ENCODE measurements around the gene SLC34A3.
A peak's percentile ranks its signal among the peaks of the same experiment; 100 is the strongest.
"Not testable (repeated sequence)": the region's sequence is repeated elsewhere in the genome, so short reads cannot be mapped to it uniquely, and the experiment has no call there.

SLC34A3 gene

DNA sequence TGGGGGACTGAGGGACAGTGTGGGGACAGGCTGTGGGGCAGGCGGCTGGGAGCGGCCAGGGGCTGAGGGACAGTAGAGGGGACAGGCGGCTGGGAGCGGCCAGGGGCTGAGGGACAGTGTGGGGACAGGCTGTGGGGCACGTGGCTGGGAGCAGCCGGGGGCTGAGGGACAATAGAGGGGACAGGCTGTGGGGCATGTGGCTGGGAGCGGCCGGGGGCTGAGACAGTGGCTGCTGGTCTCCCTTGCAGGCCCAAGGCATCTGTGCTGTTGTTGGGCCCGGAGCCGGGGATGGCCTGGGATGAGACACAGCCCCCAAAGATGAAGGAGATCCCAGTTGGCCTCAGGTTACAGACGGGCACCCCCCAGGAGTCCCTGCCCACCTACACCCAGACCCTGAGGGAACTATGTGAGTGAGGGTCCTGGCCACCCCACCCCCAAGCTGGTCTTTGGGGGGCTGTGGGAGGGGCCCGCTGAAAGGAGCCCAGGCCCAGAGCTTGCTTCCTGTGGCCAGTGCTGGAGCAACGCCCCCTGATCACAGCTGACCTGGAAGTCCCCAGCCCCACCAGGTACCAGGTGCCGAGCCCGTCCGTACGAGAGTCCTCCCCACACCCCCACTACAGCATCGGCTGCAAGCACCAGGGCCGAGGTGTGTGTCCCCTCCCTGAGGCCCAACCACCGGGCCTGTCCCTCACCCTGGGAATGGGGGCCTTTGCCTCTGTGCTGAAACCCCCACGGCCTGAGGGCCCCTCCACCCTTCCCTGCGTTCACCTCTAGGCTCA, 21.0 kb downstream of the SLC34A3 start:
- Histone ChIP-seq H3K4me3 (no peak overlapping the region), H3K36me3 (replicated peaks) (peaks cover 12% of the 10 kb centered on the region), H3K4me1 (peaks cover 7% of the 10 kb centered on the region), H3K27me3 (ENCODE audit: low read depth) (no peaks in the 10 kb centered on the region), H3K9me3 (no peaks in the 10 kb centered on the region)
- in situ Hi-C loops (cut with MboI; ENCODE audit: low sequenced_read_pairs), result no loop called here
- DNase-seq (ENCODE audit: low spot score in 2 of 2), result no peak

DNA sequence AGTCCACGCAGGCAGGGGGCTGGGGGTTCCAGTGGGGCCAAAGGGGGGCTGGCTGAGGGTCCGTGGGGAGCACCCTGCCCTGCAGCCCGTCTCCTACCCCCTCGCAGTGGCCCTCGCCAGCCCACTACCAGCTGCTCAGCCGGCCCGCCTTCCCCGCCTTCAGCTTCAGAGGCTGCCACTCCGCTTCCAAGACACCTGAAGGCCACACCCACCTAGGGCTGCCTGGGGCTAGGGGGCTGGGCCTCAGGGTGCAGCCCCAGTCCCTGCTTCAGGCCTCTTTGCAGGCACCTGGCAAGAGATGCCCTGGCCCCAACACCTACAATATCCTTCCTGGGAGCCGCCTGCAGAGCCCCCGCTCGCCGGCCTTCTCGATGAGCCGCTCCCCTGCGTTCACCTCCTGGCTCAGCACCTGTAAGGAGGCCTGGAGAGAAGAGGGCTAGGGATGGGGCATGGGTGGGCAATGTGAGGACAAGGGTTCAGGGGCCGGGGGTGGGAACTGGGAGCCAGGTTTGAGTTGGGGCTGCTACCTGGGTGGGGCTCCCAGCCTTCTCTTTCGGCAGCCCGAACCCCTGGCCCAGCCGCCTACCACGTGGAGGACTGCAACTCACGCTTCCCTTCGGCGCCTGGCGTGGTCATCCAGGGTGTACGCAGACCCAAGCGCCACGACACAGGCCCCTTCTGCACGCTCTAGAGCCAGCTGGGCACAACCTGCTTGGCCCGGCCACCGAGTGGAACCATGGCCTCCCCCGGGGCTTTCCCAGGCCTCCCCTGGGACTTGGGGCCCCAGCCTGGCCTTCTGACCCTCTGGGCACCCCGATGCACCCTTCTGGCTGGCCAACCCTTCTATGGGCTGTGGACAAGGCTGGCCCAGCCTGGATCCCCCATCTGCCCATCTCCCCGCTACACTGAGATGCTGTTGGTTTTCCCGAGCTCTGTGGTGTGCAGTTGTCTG, 22.1 kb downstream of the SLC34A3 start:
- H3K9me3 ChIP-seq, result no peaks in the 10 kb centered on the region
- in situ Hi-C loops (cut with MboI; ENCODE audit: low sequenced_read_pairs), result no loop called here
- no peaks in the 10 kb centered on the region for H3K27me3 ChIP-seq (ENCODE audit: low read depth)
- H3K36me3 ChIP-seq (replicated peaks), result peaks cover 17% of the 10 kb centered on the region
- DNase-seq (ENCODE audit: low spot score in 2 of 2), result peak in 1 of 2 experiments; percentile 52
- H3K4me1 ChIP-seq, result peaks cover 7% of the 10 kb centered on the region
- H3K4me3 ChIP-seq, result no peak overlapping the region

DNA sequence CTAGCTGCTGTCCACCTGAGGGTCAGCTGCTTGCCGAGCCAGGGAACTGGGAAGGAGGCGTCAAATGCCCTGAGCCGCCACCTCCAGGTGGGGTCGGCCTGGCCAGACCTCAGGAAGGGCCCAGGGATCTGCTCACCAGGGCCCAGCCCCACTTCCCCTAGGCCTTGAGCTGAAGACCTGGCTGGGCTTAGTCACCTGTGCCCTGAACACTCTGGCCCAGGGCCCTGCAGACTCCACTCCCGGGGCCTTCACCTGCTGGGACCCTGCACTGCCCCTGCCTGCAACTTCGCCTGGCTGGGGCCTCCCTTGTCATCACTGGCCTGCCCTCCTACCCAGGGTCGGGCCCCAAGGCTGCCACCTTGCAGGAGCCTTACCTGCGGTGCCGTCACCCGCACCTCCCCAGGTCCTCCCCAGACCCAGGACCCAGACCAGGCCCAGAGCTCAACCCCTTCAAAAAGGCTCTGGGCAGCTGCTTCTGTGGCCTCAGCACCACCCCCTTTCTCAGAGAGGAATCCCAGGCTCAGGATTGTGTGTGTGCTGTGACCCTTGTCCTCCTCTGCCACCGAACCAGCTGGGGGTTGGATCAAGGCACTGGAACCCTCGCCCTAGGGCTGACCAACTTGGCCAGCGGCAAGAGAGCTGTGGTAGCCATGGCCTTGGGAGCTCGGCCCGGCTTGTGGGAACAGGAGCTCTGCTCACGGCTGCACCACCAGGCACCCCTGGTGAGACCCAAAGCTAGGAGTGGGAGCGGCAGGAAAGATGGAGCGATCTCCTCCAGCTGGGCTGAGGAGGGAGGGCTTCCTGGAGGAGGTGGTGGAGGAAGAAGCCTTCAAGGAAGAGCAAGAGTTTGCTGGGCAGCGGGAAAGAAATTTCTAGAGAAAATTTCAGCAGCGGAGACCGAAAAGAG, 23.3 kb downstream of the SLC34A3 start:
- in situ Hi-C loops (cut with MboI; ENCODE audit: low sequenced_read_pairs), result no loop called here

DNA sequence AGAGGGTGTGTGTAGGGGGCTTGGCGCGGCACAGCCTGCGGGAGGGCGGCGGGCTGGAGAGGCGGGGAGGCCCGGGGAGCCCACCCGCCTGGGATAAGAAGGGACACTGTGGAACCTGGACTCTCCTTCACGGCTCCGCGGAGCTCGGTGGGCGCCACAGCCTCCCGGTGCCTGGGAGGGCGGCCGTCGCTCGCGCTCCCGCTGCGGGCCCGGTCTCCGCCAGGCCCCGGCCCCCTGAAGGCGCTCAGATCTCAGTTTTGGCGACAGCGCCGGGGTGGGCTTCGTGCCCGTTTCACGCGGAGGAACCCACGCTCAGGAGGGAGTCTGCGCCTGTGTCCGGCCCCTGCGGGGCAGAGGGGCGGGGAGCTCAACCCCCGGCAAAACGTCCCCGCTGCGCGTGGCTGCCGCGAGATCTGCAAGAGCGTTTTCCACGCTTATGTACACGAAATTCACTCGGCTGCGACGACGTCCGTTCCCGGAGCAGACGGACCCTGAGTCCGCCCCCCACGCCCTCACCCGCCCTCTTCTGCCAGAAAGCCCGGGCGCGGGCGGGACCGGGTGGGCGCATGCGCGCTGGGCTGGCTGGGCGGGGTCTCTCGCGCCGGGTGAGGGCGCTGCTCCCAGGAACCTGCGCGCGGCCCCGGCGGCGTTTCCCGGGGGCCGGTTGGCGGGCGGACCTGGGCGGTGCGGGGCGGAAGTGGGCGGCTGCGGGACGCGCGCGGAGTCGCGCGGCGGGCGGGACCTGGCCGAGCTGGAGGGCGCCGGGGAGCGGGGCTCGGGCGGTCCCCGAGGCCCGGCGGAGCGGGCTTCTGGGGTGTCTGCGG, 24.1 kb downstream of the SLC34A3 start, which contains the start of gene NELFB:
Gene NELFB (plus strand): TSS at position 704 of the 824 bp plus-strand sequence.
- peak within 1 kb of the TSS; percentile 91 for H3K4me3 ChIP-seq
- H3K4me1 ChIP-seq, result peaks cover 7% of the 10 kb centered on the region
- H3K36me3 ChIP-seq (replicated peaks), result peaks cover 26% of the 10 kb centered on the region
- no peaks in the 10 kb centered on the region for H3K27me3 ChIP-seq (ENCODE audit: low read depth)
- in situ Hi-C loops (cut with MboI; ENCODE audit: low sequenced_read_pairs), result no loop called here
- DNase-seq (ENCODE audit: low spot score in 2 of 2), result peak; percentile 85 to 97
- H3K9me3 ChIP-seq, result no peaks in the 10 kb centered on the region

More for the DNA sequence above, 23.3 kb downstream of the SLC34A3 start:
- no peak for DNase-seq (ENCODE audit: low spot score in 2 of 2)
- no peaks in the 10 kb centered on the region for H3K9me3 ChIP-seq
- peak overlapping the region; percentile 66 for H3K4me3 ChIP-seq
- H3K36me3 ChIP-seq (replicated peaks), result peaks cover 23% of the 10 kb centered on the region
- peaks cover 7% of the 10 kb centered on the region for H3K4me1 ChIP-seq
- H3K27me3 ChIP-seq (ENCODE audit: low read depth), result no peaks in the 10 kb centered on the region

DNA sequence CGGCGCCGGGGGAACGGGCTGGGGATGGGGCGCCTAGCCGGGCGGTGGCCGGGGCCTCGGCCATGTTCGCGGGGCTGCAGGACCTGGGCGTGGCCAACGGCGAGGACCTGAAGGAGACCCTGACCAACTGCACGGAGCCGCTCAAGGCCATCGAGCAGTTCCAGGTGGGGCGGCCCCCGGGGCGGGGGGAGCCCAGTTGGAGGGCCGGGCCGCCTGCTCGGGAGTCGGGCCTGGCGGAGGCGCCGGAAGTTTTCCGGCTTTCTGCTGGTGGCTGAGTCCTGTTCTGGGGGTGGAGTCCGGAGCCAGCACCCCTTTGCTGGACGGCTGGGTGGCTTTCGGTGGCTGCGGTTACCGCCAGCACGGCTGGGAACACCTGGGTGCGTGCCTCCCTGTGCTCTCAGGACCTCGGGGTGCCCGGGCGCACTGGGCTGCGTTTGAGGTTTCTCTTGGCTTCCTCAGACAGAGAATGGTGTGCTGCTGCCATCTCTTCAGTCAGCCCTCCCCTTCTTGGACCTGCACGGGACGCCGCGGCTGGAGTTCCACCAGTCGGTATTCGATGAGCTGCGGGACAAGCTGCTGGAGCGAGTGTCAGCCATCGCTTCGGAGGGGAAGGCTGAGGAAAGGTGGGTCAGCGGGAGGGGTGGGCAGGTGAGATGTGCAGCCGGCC, 24.9 kb downstream of the SLC34A3 start:
- Histone ChIP-seq H3K27me3 (ENCODE audit: low read depth) (no peaks in the 10 kb centered on the region), H3K4me3 (peak overlapping the region; percentile 91), H3K36me3 (replicated peaks) (peaks cover 27% of the 10 kb centered on the region), H3K9me3 (no peaks in the 10 kb centered on the region), H3K4me1 (peaks cover 7% of the 10 kb centered on the region)
- in situ Hi-C loops (cut with MboI; ENCODE audit: low sequenced_read_pairs), result no loop called here
- DNase-seq (ENCODE audit: low spot score in 2 of 2), result no peak

GRCh38 chr9:137256362-137256761, 25.7 kb downstream of the SLC34A3 start:
- Histone ChIP-seq H3K4me1 (peaks cover 7% of the 10 kb centered on the region), H3K9me3 (no peaks in the 10 kb centered on the region), H3K36me3 (replicated peaks) (peaks cover 31% of the 10 kb centered on the region), H3K4me3 (peak overlapping the region; percentile 91), H3K27me3 (ENCODE audit: low read depth) (no peaks in the 10 kb centered on the region)
- in situ Hi-C loops (cut with MboI; ENCODE audit: low sequenced_read_pairs), result no loop called here
- DNase-seq (ENCODE audit: low spot score in 2 of 2), result no peak

DNA sequence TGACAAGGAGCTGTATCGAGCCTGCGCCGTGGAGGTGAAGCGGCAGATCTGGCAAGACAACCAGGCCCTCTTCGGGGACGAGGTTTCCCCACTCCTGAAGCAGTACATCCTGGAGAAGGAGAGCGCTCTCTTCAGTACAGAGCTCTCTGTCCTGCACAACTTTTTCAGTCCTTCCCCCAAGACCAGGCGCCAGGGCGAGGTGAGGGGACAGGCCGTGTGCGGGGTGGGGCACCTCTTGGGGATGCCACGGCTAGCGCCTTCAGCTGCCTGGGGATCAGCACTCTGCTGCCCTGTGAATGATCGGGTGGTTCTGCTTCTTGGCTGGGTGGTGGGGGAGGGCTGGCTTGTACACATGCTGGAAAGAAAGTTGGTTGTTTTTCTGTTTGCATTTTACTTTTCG, 26.2 kb downstream of the SLC34A3 start:
- DNase-seq (ENCODE audit: low spot score in 2 of 2), result no peak
- in situ Hi-C loops (cut with MboI; ENCODE audit: low sequenced_read_pairs), result no loop called here
- H3K9me3 ChIP-seq, result no peaks in the 10 kb centered on the region
- H3K36me3 ChIP-seq (replicated peaks), result peaks cover 31% of the 10 kb centered on the region
- H3K4me3 ChIP-seq, result peak overlapping the region; percentile 91
- peaks cover 7% of the 10 kb centered on the region for H3K4me1 ChIP-seq
- no peaks in the 10 kb centered on the region for H3K27me3 ChIP-seq (ENCODE audit: low read depth)

GRCh38 chr9:137262173-137262908, 31.6 kb downstream of the SLC34A3 start:
- H3K27me3 ChIP-seq (ENCODE audit: low read depth); in situ Hi-C loops (cut with MboI; ENCODE audit: low sequenced_read_pairs); H3K4me3 ChIP-seq; H3K4me1 ChIP-seq; H3K9me3 ChIP-seq: not testable (repeated sequence)
- H3K36me3 ChIP-seq (replicated peaks), result peaks cover 41% of the 10 kb centered on the region
- peak; percentile 36 to 67 for DNase-seq (ENCODE audit: low spot score in 2 of 2)

- H3K9me3 ChIP-seq, result no peaks in the 10 kb centered on the region
- H3K4me1 ChIP-seq, result no peaks in the 10 kb centered on the region
- DNase-seq (ENCODE audit: low spot score in 2 of 2), result no peak
- in situ Hi-C loops (cut with MboI; ENCODE audit: low sequenced_read_pairs), result no loop called here
- H3K27me3 ChIP-seq (ENCODE audit: low read depth), result no peaks in the 10 kb centered on the region
- no peak overlapping the region for H3K4me3 ChIP-seq
- H3K36me3 ChIP-seq (replicated peaks), result peaks cover 45% of the 10 kb centered on the region
Measured at GRCh38 chr9:137262909-137263285, 32.2 kb downstream of the SLC34A3 start.

DNA sequence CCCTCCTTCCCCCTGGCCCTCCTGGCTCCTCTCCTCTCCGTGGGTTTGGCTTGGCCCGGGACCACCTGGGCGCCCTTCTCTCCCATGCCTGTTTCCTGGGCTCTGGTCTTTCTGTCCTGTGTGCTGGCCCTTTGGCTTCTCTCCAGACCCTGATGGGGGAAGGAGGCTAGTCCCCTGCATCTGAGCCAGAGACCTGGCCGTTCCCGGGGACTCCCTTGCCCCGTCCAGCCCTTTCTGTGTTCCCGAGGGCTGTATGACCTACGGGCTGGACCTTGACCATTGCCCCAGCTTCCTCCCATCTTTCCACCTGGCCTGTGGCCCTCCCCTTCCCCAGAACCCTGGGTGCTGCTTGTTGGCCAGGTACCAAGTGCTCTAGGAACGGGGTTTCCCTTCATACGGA, 32.8 kb downstream of the SLC34A3 start:
- in situ Hi-C loops (cut with MboI; ENCODE audit: low sequenced_read_pairs), result no loop called here
- Histone ChIP-seq H3K9me3 (no peaks in the 10 kb centered on the region), H3K4me3 (no peak overlapping the region), H3K4me1 (no peaks in the 10 kb centered on the region), H3K27me3 (ENCODE audit: low read depth) (no peaks in the 10 kb centered on the region), H3K36me3 (replicated peaks) (peaks cover 50% of the 10 kb centered on the region)
- no peak for DNase-seq (ENCODE audit: low spot score in 2 of 2)

- Histone ChIP-seq H3K4me3 (no peak overlapping the region), H3K9me3 (no peaks in the 10 kb centered on the region), H3K27me3 (ENCODE audit: low read depth) (no peaks in the 10 kb centered on the region), H3K36me3 (replicated peaks) (peaks cover 50% of the 10 kb centered on the region), H3K4me1 (no peaks in the 10 kb centered on the region)
- in situ Hi-C loops (cut with MboI; ENCODE audit: low sequenced_read_pairs), result no loop called here
- DNase-seq (ENCODE audit: low spot score in 2 of 2), result no peak
Measured at GRCh38 chr9:137264067-137264466, 33.4 kb downstream of the SLC34A3 start.
